HepG2 (cell line): ENCODE measurements around the gene APOM. TPM values are rescaled to one million over a fixed set of nuclear protein-coding genes. Genes with fewer than 3 reads are reported as not detected.
A peak's percentile ranks its signal among the peaks of the same experiment; 100 is the strongest.

Experiments
- AKNA ChIP-seq: sonication (generic); formaldehyde crosslinking; IDR thresholded peaks from 2 replicates; pipeline ENCODE4 v1.4.0; 2020; ENCODE audit warnings: missing genetic modification reagents, borderline replicate concordance
- HNRNPK ChIP-seq: fragments of 200-400 bp; formaldehyde crosslinking; IDR thresholded peaks from 2 replicates; pipeline ENCODE4 v1.6.1; 2018; ENCODE audit warnings: low read length, low read depth, moderate library complexity, mild to moderate bottlenecking; ENCODE audit not compliant: poor library complexity, severe bottlenecking
- KDM5B ChIP-seq: sonication (generic); formaldehyde crosslinking; IDR thresholded peaks from 2 replicates; pipeline ENCODE4 v1.4.0; 2020; ENCODE audit warnings: missing genetic modification reagents, mild to moderate bottlenecking, borderline replicate concordance
- MXD4 ChIP-seq: IDR thresholded peaks from 2 replicates; pipeline ENCODE4 v1.6.1; 2016; ENCODE audit warnings: mild to moderate bottlenecking, missing biosample characterization, missing genetic modification reagents
- NFE2L1 ChIP-seq: sonication (generic); formaldehyde crosslinking; IDR thresholded peaks from 2 replicates; pipeline ENCODE4 v1.4.0; 2020; ENCODE audit warnings: missing genetic modification reagents, mild to moderate bottlenecking, borderline replicate concordance
- NONO ChIP-seq, 2 experiments: fragments of 450-650 bp in 1 of 2; sonication (generic) in 1 of 2; formaldehyde crosslinking in 1 of 2; IDR thresholded peaks in 1 of 2; conservative IDR thresholded peaks in 1 of 2; 2 replicates each; pipeline versions ENCODE4 v1.6.1 to v1.8.0; 2017 to 2022; ENCODE audit warnings: mild to moderate bottlenecking in 1 of 2, missing genetic modification reagents in 1 of 2, moderate library complexity in 1 of 2
- POLR2G ChIP-seq: fragments of 200-400 bp; formaldehyde crosslinking; IDR thresholded peaks from 2 replicates; pipeline ENCODE4 v1.6.1; 2018; ENCODE audit warnings: mild to moderate bottlenecking, low read depth, low read length, moderate library complexity
- TEAD3 ChIP-seq: optimal IDR thresholded peaks from 2 replicates; pipeline ENCODE3; 2016; ENCODE audit warnings: borderline replicate concordance
- YEATS2 ChIP-seq: sonication (generic); formaldehyde crosslinking; IDR thresholded peaks from 2 replicates; pipeline ENCODE4 v1.4.0; 2020; ENCODE audit warnings: missing genetic modification reagents, borderline replicate concordance
- ZBTB21 ChIP-seq: sonication (generic); formaldehyde crosslinking; IDR thresholded peaks from 2 replicates; pipeline ENCODE4 v1.4.0; 2020; ENCODE audit warnings: missing genetic modification reagents
- ZBTB3 ChIP-seq: sonication (generic); formaldehyde crosslinking; IDR thresholded peaks from 2 replicates; pipeline ENCODE4 v1.4.0; 2020; ENCODE audit warnings: low read depth, mild to moderate bottlenecking, moderate library complexity, missing genetic modification reagents, borderline replicate concordance
- ZBTB33 ChIP-seq: sonication (generic); formaldehyde crosslinking; IDR thresholded peaks from 2 replicates; pipeline ENCODE4 v1.4.0; 2020; ENCODE audit warnings: missing genetic modification reagents
- ZBTB43 ChIP-seq: sonication (generic); formaldehyde crosslinking; conservative IDR thresholded peaks from 2 replicates; pipeline ENCODE4 v1.4.0; 2020; ENCODE audit warnings: missing genetic modification reagents
- ZFP82 ChIP-seq: sonication (generic); formaldehyde crosslinking; IDR thresholded peaks from 2 replicates; pipeline ENCODE4 v1.5.1; 2020; ENCODE audit warnings: mild to moderate bottlenecking, missing genetic modification reagents, borderline replicate concordance
- ZNF207 ChIP-seq: fragments of 450-650 bp; IDR thresholded peaks from 2 replicates; pipeline ENCODE4 v1.6.1; 2016; ENCODE audit warnings: antibody characterized with exemption, borderline replicate concordance
- ZNF30 ChIP-seq: sonication (generic); formaldehyde crosslinking; IDR thresholded peaks from 2 replicates; pipeline ENCODE4 v1.5.0; 2020; ENCODE audit warnings: mild to moderate bottlenecking, missing genetic modification reagents
- ZNF879 ChIP-seq: sonication (generic); formaldehyde crosslinking; IDR thresholded peaks from 2 replicates; pipeline ENCODE4 v1.8.1; 2023; ENCODE audit warnings: missing genetic modification reagents
- ZSCAN29 ChIP-seq: sonication (generic); formaldehyde crosslinking; conservative IDR thresholded peaks from 2 replicates; pipeline ENCODE4 v1.4.0; 2020; ENCODE audit warnings: mild to moderate bottlenecking, missing genetic modification reagents
- polyA plus RNA-seq, 8 experiments: library from polyadenylated mRNA; depleted of rRNA in 3 of 8; stranded (reverse) in 7 of 8; unstranded in 1 of 8; fragments of >200 nt; fragmentation: Illumina TruSeq in 4 of 8; extraction: Trizol in 4 of 8; gene quantifications; 2 replicates each; pipeline versions ENCODE4 v1.2.1 to v1.2.3, GENCODE V29; 2011 to 2016; ENCODE audit warnings: low read depth in 4 of 8, missing spikeins in 1 of 8, mixed read lengths in 1 of 8; ENCODE audit not compliant: insufficient read depth in 1 of 8
- total RNA-seq, 5 experiments: library from RNA; depleted of rRNA; stranded (reverse); fragments of >200 nt; fragmentation: Illumina TruSeq; extraction: Trizol; gene quantifications; 2 replicates each; pipeline ENCODE4 v1.2.3, GENCODE V29; 2016; ENCODE audit warnings: low read depth in 1 of 5

APOM gene
- total and polyA plus RNA-seq, 2 of the 13 experiments (the other 11 are each of a cell fraction or from before 2014, with no cell fraction given) = 98.2 to 1,140 TPM

- TF ChIP-seq AKNA (CRISPR knock-in tag) (no peak), KDM5B (no peak; the same call in 1 of the 2 replicates), ZNF30 (no peak), ZBTB3 (CRISPR knock-in tag) (0 out of 2 replicates have a peak, but pooled peaks have one; percentile 23), NONO (IDR thresholded peaks at IDR 0.05) (no peak), NONO (CRISPR knock-in tag; conservative IDR thresholded peaks at IDR 0.05) (peak; percentile 73), HNRNPK (no peak), ZBTB33 (CRISPR knock-in tag) (peak; percentile 45; the same call in 1 of the 2 replicates), ZBTB43 (peak; percentile 78), NFE2L1 (CRISPR knock-in tag) (no peak), ZNF879 (CRISPR knock-in tag) (peak; percentile 12; the same call in 1 of the 2 replicates), MXD4 (CRISPR knock-in tag) (peak; percentile 52; the same call in 1 of the 2 replicates), POLR2G (peak; percentile 89), ZFP82 (CRISPR knock-in tag) (no peak), TEAD3 (peak; percentile 70), ZSCAN29 (CRISPR knock-in tag) (no peak), YEATS2 (CRISPR knock-in tag) (peak; percentile 6; the same call in 1 of the 2 replicates), ZNF207 (no peak), ZBTB21 (peak; percentile 84; the same call in 1 of the 2 replicates)
These were observed 35.7 kb upstream of the APOM start (continued) for GRCh38 chr6:31619805-31620585.
